Measurements from ENCODE around the gene ROBO1.

GRCh38 chr3:78601249-78601648 lies 1166.5 kb downstream of the ROBO1 start:
- TF ChIP-seq CTCF (IDR thresholded peaks at IDR 0.05) (no peak), POLR2AphosphoS5 (IDR thresholded peaks at IDR 0.05; ENCODE audit: insufficient read depth in 1 of 2, low read depth in 1 of 2) (no peak)

Measured in vagina (tissue), 2 donors.